Gastroesophageal sphincter (tissue), 4 donors: ENCODE results near the gene LIMK2. TPM values are rescaled to one million over a fixed set of nuclear protein-coding genes. Genes with fewer than 3 reads are reported as not detected.

Experiments
- ATAC-seq: fragments of 150-250 bp; one replicate; pipeline ENCODE4 v1.9.1; 2016; ENCODE audit warnings: mild to moderate bottlenecking, moderate library complexity
- H3K27ac ChIP-seq, 4 donors: fragments of 200-600 bp; sonication (generic) in 3 of 4; 1 replicate in 3 of 4; 2 replicates in 1 of 4; pipeline ENCODE4 v1.5.1; 2016 to 2019
- H3K27me3 ChIP-seq: fragments of 200-600 bp; sonication (generic); one replicate; pipeline ENCODE4 v1.5.1; 2019
- H3K36me3 ChIP-seq, 2 donors: fragments of 200-600 bp; sonication (generic); one replicate each; pipeline ENCODE4 v1.5.1; 2019; ENCODE audit warnings: control low read depth in 1 of 2
- H3K4me1 ChIP-seq, 3 donors: fragments of 200-600 bp; sonication (generic); 1 replicate in 2 of 3; 2 replicates in 1 of 3; pipeline ENCODE4 v1.5.1; 2016 to 2019; ENCODE audit warnings: control low read depth in 2 of 3
- H3K4me3 ChIP-seq, 2 donors: fragments of 200-600 bp; sonication (generic); one replicate each; pipeline ENCODE4 v1.5.1; 2019; ENCODE audit warnings: mild to moderate bottlenecking in 1 of 2, moderate library complexity in 1 of 2
- H3K9me3 ChIP-seq, 3 donors: fragments of 200-600 bp; sonication (generic); one replicate each; pipeline ENCODE4 v1.5.1; 2017 to 2019; ENCODE audit warnings: control low read depth in 2 of 3
- CTCF ChIP-seq, 4 experiments: fragments of 200-600 bp in 2 of 4; fragments of 450-650 bp in 2 of 4; sonication (generic) in 1 of 4; IDR thresholded peaks; one replicate each; pipeline ENCODE4 v1.5.1; 2017 to 2019; ENCODE audit warnings: antibody characterized with exemption in 4 of 4, mild to moderate bottlenecking in 2 of 4, moderate library complexity in 2 of 4
- EP300 ChIP-seq: sonication (generic); formaldehyde crosslinking; IDR thresholded peaks from one replicate; pipeline ENCODE4 v1.6.1; 2017; ENCODE audit warnings: antibody characterized with exemption, mild to moderate bottlenecking
- POLR2A ChIP-seq, 2 donors: fragments of 450-650 bp; IDR thresholded peaks; one replicate each; pipeline ENCODE4 v1.6.1; 2017; ENCODE audit warnings: antibody characterized with exemption in 2 of 2, mild to moderate bottlenecking in 2 of 2, moderate library complexity in 1 of 2
- POLR2AphosphoS5 ChIP-seq: sonication (generic); formaldehyde crosslinking; IDR thresholded peaks from one replicate; pipeline ENCODE4 v1.6.1; 2017; ENCODE audit warnings: antibody characterized with exemption
- WGBS, 2 donors: methylation state at CpG; one replicate each; pipeline ENCODE4 v1.1.5; 2018; ENCODE audit warnings: low coverage in 1 of 2; 5-methylcytosine and 5-hydroxymethylcytosine counted together
- total RNA-seq, 4 donors: library from RNA; depleted of rRNA; stranded (reverse); fragments of >200 nt; gene quantifications; one replicate each; pipeline ENCODE4 v1.1.0, GENCODE V29; 2016

The LIMK2 gene
- total RNA-seq, 4 donors from 2014 or later = 13.4 to 19.1 (median 15.9) TPM

GRCh38 chr22:31279327-31279669, 67.2 kb downstream of the LIMK2 start:
- no peak for ATAC-seq
- TF ChIP-seq POLR2AphosphoS5 = no peak
- no peak for TF ChIP-seq CTCF (IDR thresholded peaks at IDR 0.05)
- TF ChIP-seq POLR2A (IDR thresholded peaks at IDR 0.05) = no peak
- no peak for TF ChIP-seq EP300
- H3K27ac ChIP-seq = peak overlapping the region in 3 of 4 donors; percentile 4 to 45 (median 14)
- H3K9me3 ChIP-seq = no peaks in the 10 kb centered on the region
- peaks cover 0 to 90% of the 10 kb centered on the region in 2 donors for H3K36me3 ChIP-seq
- H3K4me1 ChIP-seq = peaks cover 0 to 7% (median 0%) of the 10 kb centered on the region in 3 donors
- H3K27me3 ChIP-seq = no peaks in the 10 kb centered on the region
- no peak overlapping the region for H3K4me3 ChIP-seq

- Histone ChIP-seq H3K9me3 (no peaks in the 10 kb centered on the region), H3K27ac (peak overlapping the region in 1 of 4 donors; percentile 4), H3K4me3 (no peak overlapping the region), H3K4me1 (peaks cover 0 to 14% (median 0%) of the 10 kb centered on the region in 3 donors), H3K36me3 (peaks cover 0 to 90% of the 10 kb centered on the region in 2 donors), H3K27me3 (no peaks in the 10 kb centered on the region)
- no peak for ATAC-seq
- TF ChIP-seq POLR2A (IDR thresholded peaks at IDR 0.05) (no peak), CTCF (IDR thresholded peaks at IDR 0.05) (no peak)
These were observed 67.9 kb downstream of the LIMK2 start for GRCh38 chr22:31279821-31280505.

GRCh38 chr22:31281733-31282132, 69.6 kb downstream of the LIMK2 start:
- H3K27me3 ChIP-seq = no peaks in the 10 kb centered on the region
- peaks cover 0 to 30% (median 0%) of the 10 kb centered on the region in 3 donors for H3K4me1 ChIP-seq
- H3K4me3 ChIP-seq = no peak overlapping the region
- no peaks in the 10 kb centered on the region for H3K9me3 ChIP-seq
- H3K36me3 ChIP-seq = peaks cover 0 to 94% of the 10 kb centered on the region in 2 donors
- TF ChIP-seq CTCF (IDR thresholded peaks at IDR 0.05) (no peak), POLR2AphosphoS5 (no peak), POLR2A (IDR thresholded peaks at IDR 0.05) (no peak), EP300 (no peak)
- peak overlapping the region in 1 of 4 donors; percentile 28 for H3K27ac ChIP-seq
- ATAC-seq = no peak
- 57% methylated on average over 1 of the region's 4 CpGs; no CpG with 5 or more reads in 1 of the 2 donors for WGBS, 2 donors

- Histone ChIP-seq H3K4me3 (no peak overlapping the region), H3K9me3 (no peaks in the 10 kb centered on the region), H3K36me3 (peaks cover 0 to 98% of the 10 kb centered on the region in 2 donors), H3K27ac (peak overlapping the region in 2 of 4 donors; percentile 6 to 17), H3K4me1 (peaks cover 0 to 42% (median 0%) of the 10 kb centered on the region in 3 donors), H3K27me3 (no peaks in the 10 kb centered on the region)
- ATAC-seq = no peak
- WGBS, 2 donors = 62 to 70% methylated on average over 1 to 5 of the region's 8 CpGs
- no peak for TF ChIP-seq POLR2AphosphoS5
- TF ChIP-seq POLR2A (IDR thresholded peaks at IDR 0.05) = no peak
- TF ChIP-seq EP300 = no peak
- TF ChIP-seq CTCF (IDR thresholded peaks at IDR 0.05) = no peak
These were observed 70.8 kb downstream of the LIMK2 start for GRCh38 chr22:31282748-31283468.
